GM21367 (cell line): Measurements from ENCODE around the gene LGR6.
A peak's percentile ranks its signal among the peaks of the same experiment; 100 is the strongest.
"Not testable (repeated sequence)": the region's sequence is repeated elsewhere in the genome, so short reads cannot be mapped to it uniquely, and the experiment has no call there.

ENCODE experiments used
- ATAC-seq: cut with Tn5 transposase; IDR thresholded peaks from one replicate; pipeline ENCODE4 v1.9.1; 2021; ENCODE audit not compliant: unreplicated experiment

The LGR6 gene

DNA sequence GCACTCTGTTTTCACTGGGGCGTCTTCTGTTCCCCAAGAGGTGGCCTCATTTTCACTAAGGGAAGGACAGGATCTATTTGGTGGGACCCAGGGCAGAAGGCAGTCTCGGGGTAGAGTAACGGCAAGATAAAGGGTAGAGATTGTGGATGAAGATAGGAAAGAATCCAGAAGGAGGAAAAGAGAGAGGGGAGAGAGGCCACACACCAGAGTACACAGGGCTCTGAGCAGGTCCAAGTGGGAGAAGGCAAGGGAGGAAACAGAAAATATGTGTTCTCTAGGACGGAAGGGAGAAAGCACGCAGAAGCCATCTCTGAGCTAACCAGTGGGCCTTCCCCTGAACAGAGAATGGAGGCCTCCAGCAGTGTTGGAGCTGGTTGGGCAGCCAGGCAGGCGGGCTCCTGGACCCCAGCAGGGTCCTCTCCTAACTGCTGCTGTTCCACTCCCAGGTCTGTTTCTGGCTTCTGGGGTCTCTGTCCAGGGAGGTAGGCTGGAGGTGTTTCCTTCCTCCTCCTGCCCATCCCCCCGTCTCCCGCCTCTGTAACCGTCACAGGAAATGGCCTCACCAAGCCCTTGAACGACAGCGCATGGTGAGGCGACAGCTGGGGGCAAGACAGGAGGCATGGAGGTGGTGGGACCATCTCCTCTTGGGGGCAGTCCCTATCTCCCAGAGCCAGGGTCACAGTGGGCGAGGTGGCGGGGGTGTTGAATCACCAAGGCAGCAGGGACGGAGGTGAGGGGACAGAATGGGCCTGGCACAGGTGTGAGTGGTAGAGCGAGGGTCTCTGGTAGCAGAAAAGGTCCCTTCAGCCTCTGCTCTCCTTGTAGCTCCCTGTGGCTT is 33.8 kb upstream of the LGR6 start:
- no peak for ATAC-seq

DNA sequence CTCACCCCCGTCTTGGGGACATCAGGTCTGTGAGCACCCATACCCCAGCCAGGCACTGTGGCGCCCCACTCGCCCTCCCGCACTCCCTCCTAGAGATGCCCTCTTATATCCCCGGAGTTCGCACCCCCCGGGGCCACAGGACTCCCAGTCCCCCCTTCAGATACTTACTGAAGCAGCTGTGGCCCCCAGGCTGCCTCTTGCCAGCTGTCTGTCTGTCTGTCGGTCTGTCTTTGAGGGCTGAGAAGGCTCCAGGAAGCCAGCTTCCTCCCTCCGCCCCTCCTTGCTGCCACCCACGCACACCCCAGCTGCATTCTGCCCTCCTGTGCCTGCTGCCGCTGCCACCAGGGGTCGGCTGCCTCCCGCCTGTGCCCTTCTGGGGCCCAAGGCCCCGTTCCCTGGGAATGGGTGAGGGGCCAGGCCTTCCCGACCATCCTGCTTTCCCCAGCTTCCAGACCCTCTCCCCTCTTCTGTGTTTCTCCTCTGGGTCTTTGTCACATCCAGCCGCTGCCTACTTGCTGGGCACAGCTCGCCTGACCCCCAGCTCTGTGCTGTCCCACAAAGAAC is 33.1 kb upstream of the LGR6 start, which contains the start of gene PTPN7:
Gene PTPN7 (minus strand): TSS at position 226 of the 564 bp plus-strand sequence. CDS start 1,200 bp downstream, outside the sequence.
- no peak for ATAC-seq

DNA sequence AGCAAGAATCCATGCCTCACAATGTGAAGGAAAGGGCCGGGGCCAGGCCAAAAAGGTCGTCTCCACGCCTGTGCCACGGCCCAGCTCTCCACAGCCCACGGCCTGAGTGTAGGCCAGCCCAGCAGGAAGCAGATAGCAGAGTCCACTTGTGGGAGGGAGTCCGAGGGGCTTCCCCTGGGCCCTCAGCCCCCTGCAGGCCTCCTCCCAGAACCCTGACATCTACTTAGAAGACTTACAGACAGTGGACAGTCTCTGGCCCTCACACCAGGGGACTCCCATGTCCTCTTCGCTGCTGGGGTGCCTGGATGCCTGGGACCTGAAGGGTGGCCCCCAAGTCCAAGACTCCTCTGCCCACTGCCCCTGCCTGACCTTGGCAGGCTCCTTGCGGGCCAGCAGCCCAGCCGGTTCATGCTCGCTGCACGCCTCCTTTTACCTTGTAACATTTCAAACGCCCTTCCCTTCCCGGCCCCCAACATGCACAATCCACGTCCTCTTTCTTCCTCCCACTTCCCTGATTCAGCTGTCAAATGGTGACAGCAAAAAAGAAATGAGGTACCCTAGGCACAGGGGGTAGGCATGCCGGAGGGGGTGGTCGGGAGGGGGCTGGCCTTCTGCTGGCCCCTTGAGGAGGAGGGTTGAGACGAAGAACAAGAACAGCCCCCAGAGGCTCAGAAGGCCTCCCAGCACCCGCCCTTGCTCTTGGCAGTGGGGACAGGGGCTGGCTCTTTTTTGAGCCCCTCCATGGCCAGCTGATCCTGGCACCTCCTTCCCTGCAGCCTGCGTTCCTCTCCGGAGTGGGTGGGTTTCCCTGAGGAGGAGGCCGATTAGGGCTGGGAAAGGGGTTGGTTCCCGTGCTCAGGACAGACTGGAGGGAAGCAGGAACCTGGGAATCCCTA is 32.2 kb upstream of the LGR6 start:
- ATAC-seq = no peak

DNA sequence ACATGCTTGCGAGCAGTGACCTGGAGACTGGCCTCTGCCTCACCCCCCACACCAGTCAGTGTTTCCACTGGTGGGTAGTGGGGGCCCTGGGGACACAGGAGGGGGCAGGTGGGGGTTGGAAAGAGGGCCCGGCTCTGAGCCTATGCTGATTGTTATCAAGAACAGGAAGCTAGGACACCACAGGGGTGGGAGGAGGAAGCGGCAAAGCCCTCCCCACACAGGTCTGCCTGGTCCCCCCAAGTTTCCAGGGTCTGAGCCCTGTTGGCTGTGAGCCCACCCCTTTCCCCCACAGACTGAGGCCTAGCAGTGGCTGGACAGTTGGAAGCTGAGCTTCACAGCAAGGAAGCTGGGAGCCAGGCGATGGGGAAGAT is 31.6 kb upstream of the LGR6 start:
- no peak for ATAC-seq

DNA sequence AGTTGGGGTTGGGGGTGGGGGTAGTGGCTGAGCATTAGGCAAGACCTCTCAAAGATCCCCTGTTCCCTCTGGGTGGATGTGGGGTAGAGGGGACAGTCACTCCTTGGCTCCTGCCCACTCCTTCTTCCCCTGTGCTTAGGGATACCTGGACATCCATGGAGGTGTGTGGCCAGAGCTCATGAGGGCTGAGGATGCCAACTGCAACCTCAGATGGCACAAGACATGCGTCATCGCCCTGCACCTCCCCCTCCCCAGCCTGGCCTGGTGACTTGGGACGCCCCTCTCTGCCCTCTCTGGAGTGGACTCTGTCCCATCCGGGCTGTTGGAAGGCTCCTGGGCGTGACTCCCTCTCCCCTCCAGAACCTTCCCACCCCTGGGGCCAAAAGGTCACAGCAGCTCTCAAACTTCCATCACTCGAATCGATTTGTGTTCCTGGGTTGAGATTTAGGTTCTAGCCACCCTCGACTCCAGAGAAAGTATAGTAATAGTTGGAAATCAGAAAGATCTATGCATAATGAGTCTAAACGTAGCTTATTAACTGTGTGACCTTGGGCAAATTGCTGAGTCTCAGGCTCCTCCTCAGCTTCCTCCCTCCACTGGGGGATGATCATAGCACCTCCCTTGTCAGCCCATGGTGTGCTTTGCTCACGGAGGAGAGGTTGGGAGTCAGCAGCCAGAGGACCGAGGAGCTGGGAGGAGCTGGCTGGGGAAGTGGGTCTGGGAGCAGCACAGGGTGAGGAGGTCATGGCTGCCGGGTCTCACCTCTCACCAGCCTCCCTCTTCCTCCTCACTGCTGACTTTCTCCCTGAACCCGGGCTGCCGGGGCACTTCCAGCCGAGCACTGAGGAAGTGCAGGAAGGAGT is 30.9 kb upstream of the LGR6 start:
- no peak for ATAC-seq

DNA sequence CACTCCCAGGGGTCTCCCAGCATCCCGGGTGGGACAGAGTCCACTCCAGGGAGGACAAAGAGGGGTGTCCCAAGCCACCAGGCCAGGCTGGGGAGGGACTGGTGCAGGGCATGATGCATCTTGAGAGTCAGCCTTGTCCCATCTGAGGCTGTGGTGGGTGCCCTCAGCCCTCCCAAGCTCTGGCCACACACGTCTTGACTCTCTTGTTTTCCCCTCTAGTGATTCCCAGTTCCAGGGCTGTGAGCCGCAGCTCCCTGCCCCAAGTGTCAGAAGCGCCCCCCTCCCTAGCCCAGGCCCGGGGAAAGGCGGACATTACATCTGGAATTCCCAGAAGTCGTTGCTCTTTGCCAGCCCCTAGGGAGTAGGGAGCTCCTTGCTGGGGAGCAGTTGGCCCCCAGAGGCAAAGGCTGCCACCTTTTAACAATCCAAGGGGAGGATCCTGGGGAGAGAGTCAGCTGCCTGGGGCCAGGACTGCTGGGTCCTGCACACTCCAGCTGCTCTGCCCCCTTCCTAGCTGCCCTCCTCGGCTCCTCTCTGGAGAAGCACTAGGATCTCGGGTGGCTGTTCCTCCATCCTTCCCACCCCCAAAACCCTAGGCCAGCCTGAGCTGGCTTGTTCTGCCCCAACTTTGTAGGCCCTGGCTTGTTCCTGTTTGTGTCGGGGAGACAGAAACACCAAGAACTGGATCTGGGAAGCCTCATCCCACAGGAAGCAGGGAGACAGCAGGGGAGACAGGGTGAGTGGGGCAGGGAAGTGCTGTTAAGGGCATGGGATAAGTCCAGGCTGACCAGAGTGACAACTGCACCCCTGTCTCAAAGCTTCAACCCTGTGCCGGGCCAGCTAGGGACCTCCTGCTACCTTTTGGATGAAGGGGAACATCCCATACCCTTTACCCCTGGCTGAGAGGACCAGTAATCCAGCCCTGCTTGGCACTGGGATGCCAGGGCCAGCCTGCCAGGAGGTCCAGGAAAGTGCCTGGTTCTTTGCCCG is 30.0 kb upstream of the LGR6 start:
- no peak for ATAC-seq

DNA sequence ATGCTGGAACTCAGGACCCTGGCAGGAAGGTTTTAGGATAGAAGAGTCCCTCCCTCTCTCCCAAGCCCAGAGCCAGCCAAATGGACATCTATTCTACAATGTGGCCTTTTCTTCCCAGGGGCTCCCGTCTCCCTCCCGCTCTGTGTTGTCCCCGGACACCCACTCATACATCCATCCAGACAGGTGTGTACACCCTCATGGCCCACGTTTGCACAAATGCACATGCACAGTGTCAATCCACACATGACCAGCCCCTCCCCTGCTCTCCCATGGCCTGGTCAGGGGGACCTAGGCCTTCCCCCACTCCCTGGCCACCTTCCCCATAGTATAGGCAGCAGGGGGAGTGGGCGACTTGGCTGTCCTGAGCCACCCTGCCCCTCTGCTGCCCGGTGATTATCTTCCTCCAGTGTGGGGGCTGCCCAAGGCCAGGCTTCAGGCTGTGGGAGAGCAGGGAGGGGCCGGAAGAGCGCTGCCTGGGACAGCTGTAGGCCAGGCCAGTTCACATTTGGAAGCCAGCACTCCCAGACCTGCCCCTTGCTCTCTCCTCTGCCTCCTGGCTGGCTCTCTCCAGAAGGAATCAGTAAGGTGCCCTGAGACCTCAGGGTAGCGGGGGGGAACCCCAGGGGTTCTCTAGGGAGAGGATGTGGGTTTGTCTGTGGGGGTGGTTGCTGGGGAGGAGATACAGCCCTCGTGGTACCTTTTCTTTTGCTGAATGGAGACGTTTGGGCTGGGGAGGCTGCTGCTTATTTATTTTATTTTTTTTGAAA is 29.1 kb upstream of the LGR6 start:
- ATAC-seq = peak; percentile 39

DNA sequence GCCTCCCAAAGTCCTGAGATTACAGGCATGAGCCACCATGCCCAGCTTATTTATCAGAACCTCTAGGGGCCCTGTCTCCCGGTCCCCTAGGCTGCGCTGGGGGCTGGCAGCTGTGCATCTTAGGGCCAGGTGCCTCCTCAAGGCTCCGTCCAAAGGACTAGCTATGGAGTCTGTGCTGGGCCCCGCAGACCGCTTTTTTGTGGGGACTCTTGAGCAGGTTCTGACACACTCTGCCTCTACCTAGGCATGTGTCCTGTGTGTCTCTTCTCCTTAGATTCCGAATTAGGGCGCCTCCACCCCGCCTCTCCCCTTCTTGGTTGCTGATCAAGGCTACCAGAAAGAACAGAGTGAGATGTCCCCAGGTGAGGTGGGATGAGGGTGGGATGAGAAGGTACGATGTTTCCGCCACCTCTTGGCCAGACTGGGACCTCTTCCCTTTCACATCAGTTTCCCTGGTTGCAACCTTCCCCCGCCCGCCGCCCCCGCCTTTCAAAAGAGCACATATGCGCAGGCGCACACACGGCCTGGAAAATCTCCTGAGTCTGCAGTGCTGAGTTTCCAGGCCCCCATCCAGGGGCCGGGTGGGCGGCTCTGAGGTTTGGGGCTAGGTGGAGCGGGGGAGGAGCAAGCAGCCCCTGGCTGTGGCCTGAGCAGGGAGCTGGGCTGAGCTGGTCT is 28.2 kb upstream of the LGR6 start:
- ATAC-seq = no peak

DNA sequence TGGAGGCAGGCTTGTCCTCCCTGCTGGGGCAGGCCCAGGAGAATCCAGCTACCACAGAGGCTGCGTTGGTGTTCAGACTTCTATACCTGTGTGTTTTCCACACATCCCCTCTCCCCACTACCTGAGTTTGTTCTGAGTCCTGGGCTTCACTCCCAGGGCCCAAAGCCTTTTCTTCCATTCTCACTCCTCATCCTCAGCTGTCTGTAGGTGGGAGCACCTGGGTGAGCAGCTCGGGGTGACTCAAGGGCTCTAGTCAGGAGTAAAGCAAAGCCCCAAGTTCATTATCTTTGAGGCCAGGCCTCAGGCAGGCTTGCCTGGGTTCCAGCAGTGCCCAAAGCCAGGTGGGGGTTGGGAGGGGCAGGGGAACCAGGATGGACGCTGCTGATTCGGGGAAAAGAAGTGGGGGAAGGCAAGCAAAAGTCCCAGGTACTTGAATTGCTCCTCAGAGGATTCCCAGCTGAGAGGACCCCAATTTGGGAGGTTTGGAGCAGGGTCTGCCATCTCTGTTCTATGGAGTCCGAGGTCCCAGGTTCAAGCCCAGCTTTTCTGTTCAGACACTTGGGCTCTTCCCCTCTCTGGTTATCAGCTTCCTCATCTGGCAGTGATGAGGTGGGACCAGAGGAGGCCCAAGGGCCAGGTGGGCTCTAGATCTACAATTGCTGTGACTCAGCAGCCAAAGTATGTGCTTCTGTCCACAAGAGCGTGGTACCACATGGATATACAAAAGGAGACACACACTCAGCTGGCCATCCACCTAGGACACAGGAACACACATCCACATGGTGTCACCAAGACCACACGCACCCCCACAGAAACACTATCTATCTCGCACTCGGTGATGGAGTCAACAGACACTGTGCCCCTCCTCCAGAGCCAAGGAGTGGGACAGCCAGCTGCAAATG is 27.4 kb upstream of the LGR6 start:
- ATAC-seq = no peak

DNA sequence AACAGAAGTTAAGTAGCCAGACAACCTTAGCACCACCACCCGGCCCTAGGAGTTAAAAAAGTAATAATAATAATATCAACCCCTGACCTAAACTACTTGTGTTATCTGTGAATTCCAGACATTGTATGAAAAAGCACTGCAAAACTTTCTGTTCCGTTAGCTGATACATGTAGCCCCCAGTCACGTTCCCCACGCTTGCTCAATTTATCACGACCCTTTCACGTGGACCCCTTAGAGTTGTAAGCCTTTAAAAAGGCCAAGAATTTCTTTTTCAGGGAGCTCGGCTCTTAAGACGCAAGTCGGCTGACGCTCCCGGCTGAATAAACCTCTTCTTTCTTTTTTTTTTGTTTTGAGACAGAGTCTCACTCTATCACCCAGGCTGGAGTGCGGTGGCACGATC is 26.5 kb upstream of the LGR6 start:
- not testable (repeated sequence) for ATAC-seq

DNA sequence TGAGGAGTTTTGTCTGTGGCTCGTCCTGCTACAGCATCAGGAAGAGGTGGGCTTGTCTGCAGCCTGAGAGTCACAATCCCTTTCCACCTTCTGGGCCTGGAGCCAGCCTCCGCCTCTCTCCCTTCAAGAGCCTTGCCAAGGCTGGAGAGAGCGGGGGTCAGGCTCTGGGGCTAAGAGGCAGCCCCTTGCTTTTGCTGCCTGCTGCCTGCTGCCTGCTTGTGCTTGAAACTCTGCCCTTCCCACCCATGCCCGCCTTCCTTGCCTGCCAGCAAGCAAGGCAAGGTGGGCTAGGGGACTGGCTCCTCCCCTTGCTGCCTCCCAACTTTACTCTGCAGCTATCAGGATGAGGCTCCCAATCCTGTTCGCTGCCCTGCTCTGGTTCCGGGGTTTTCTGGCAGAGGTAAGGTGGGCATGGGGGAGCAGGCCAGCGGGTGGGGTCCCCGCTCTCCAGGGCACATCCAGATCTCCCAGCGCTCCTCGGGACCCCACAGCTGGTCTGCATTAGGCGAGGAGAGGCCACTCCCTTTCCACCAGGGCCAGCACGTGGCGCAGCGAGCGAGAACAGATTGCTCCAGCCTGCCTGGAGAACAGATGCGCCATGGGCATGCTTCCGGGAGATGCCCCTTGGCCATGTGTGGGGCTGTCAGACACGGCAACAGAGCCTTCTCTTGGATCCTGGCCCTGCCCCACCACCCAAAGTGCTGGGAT is 25.7 kb upstream of the LGR6 start:
- no peak for ATAC-seq

DNA sequence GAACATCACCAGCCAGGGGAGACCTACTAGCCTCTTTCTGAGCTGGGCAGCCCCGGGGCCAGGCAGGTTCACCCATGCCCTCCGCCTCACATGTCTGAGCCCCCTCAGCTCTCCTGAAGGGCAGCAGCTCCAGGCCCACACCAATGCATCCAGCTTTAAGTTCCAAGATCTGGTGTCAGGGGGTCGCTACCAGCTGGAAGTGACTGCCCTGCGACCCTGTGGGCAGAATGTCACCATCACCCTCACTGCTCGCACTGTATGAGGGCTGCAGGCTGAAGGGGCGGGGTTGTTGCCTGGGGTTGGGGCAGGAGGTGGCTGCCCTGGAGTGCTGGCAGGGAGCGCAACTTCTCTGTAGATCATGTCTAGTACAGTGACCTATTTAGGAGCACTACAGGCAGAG is 24.7 kb upstream of the LGR6 start:
- ATAC-seq = no peak

DNA sequence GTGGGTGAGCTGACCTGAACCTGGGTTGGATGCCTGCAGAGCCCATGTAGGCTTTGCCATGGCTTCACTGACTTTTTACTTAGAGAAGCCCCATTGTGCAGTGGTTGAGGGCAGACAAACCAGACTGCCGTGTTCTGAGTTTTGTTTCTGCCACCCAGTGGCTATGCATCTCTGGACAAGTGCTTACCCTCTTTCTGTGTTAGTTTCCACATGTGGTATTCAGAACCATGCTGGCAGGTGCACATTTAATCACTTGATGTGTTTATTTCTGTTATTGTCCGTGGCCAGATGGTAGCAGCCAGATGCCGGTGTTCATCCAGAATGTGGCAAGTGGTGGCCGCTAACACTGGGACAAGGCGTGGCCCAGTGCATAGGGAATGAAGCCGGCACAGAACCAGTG is 22.9 kb upstream of the LGR6 start:
- ATAC-seq = no peak

DNA sequence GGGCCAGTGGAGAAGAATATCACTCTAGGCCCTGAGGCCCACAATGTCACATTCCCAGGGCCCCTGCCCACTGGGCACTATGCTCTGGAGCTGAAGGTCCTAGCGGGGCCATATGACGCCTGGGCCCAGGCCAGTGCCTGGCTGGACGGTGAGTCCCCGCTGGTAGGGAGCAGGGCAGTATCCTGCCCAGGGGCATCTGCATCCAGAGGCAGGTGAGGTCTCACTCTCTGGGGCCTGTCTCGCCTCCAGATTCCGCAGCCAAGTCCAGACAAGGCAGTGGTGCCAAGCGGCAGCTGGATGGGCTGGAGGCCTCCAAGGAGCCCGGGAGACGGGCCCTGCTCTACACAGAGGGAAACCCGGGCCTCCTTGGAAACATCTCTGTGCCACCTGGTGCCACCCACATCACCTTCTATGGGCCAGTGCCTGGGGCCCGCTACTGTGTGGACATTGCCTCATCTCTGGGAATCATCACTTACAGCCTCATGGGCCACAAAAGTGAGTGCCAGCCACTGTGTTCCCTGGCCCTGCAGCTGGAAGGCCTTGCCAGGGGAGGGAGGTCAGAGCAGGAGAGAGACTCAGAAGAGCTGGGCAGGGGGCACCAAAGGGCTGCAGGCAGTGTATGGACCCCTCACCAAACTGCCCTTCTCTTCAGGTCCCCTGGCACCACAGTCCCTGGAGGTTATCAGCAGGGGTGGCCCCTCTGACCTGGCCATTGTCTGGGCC is 22.1 kb upstream of the LGR6 start:
- no peak for ATAC-seq

DNA sequence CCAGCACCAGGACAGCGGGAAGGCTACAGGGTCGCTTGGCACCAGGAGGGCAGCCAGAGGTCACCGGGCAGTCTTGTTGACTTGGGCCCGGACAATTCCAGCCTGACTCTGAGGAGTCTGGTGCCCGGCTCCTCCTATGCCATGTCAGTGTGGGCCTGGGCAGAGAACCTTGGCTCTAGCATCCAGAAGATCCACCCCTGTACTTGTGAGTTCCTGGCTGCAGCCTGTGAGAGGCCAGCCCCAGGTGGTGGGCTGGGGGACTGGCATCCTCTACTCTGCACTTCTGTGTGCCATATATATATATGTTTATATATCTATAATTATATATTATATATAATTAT is 21.6 kb upstream of the LGR6 start:
- ATAC-seq = no peak

DNA sequence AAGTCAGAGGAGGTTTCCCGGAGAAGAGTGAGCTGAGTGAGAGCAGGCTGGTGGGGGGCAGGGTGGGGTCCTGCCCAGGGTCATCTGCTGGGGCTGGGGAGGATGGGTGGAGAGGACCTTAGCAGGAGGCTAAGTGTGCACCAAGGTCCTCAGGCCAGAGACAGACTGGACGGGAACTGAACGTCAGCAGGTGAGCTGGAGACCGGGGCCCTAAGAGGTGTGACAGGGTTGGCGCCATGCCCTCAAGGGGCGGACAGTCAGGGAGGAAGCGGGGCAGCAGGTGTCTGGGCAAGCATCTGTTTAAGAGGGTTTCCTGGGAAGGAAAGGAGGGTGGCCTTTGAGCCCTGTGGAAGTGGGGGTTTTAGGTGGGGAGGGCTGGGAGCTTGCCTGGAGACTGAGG is 19.6 kb upstream of the LGR6 start:
- no peak for ATAC-seq
